Ovary (tissue), 3 donors: ENCODE measurements around the gene IMMT.

ENCODE experiments used
- POLR2A ChIP-seq: fragments of 450-650 bp; IDR thresholded peaks from one replicate; pipeline ENCODE4 v1.6.1; 2017; ENCODE audit warnings: antibody characterized with exemption, mild to moderate bottlenecking, moderate library complexity
- TF ChIP-seq, protein P1 (sequence below), 3 donors: fragments of 450-650 bp in 2 of 3; fragments of 200-600 bp in 1 of 3; IDR thresholded peaks; one replicate each; pipeline versions ENCODE4 v1.5.1 to v1.8.0; 2016 to 2022; ENCODE audit warnings: antibody characterized with exemption in 3 of 3, mild to moderate bottlenecking in 1 of 3
- donor health status: DM: no; HTN: no; CAD: no.

- TF ChIP-seq, protein P1, sequence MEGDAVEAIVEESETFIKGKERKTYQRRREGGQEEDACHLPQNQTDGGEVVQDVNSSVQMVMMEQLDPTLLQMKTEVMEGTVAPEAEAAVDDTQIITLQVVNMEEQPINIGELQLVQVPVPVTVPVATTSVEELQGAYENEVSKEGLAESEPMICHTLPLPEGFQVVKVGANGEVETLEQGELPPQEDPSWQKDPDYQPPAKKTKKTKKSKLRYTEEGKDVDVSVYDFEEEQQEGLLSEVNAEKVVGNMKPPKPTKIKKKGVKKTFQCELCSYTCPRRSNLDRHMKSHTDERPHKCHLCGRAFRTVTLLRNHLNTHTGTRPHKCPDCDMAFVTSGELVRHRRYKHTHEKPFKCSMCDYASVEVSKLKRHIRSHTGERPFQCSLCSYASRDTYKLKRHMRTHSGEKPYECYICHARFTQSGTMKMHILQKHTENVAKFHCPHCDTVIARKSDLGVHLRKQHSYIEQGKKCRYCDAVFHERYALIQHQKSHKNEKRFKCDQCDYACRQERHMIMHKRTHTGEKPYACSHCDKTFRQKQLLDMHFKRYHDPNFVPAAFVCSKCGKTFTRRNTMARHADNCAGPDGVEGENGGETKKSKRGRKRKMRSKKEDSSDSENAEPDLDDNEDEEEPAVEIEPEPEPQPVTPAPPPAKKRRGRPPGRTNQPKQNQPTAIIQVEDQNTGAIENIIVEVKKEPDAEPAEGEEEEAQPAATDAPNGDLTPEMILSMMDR (IDR thresholded peaks at IDR 0.05) = no peak
- no peak for TF ChIP-seq POLR2A
Measured at GRCh38 chr2:86160156-86160952, 34.9 kb downstream of the IMMT start.
